GM18498 (cell line): ENCODE data around the gene AIG1.
"Not testable (repeated sequence)": the region's sequence is repeated elsewhere in the genome, so short reads cannot be mapped to it uniquely, and the experiment has no call there.

ENCODE experiments used
- ATAC-seq: cut with Tn5 transposase; IDR thresholded peaks from one replicate; pipeline ENCODE4 v1.9.1; 2021; ENCODE audit warnings: mild to moderate bottlenecking, moderate library complexity; ENCODE audit not compliant: unreplicated experiment

AIG1 gene

GRCh38 chr6:143060806-143061596 is at the start of gene AIG1:
Gene AIG1 (plus strand): TSS chr6:143060889. CDS start chr6:143060926, 37 bp downstream.
- peak; percentile 81 for ATAC-seq

GRCh38 chr6:143014764-143015163 is 45.9 kb upstream of the AIG1 start:
- no peak for ATAC-seq

GRCh38 chr6:143015300-143015706 is 45.4 kb upstream of the AIG1 start:
- ATAC-seq = no peak

- no peak for ATAC-seq
Observed at GRCh38 chr6:143018955-143019354, 41.7 kb upstream of the AIG1 start.

- not testable (repeated sequence) for ATAC-seq
Observed at GRCh38 chr6:143020862-143021261, 39.8 kb upstream of the AIG1 start.

GRCh38 chr6:143021543-143021942 is 39.1 kb upstream of the AIG1 start:
- ATAC-seq = no peak

- no peak for ATAC-seq
Observed at GRCh38 chr6:143022587-143022986, 38.1 kb upstream of the AIG1 start.

- ATAC-seq = no peak
Observed at GRCh38 chr6:143023695-143024094, 37.0 kb upstream of the AIG1 start.

- no peak for ATAC-seq
Observed at GRCh38 chr6:143024977-143025376, 35.7 kb upstream of the AIG1 start.

- peak; percentile 51 for ATAC-seq
Observed at GRCh38 chr6:143026696-143027449, 33.8 kb upstream of the AIG1 start.

GRCh38 chr6:143034689-143035334 is 25.9 kb upstream of the AIG1 start:
- no peak for ATAC-seq

GRCh38 chr6:143037470-143037869 is 23.2 kb upstream of the AIG1 start:
- ATAC-seq = no peak

GRCh38 chr6:143038833-143039232 is 21.9 kb upstream of the AIG1 start:
- ATAC-seq = no peak

- peak; percentile 60 for ATAC-seq
Observed at GRCh38 chr6:143039548-143039947, 21.1 kb upstream of the AIG1 start.

GRCh38 chr6:143040018-143040417 is 20.7 kb upstream of the AIG1 start:
- peak; percentile 21 for ATAC-seq

GRCh38 chr6:143044345-143044744 is 16.3 kb upstream of the AIG1 start:
- ATAC-seq = not testable (repeated sequence)

- ATAC-seq = no peak
Observed at GRCh38 chr6:143049611-143050010, 11.1 kb upstream of the AIG1 start.

- ATAC-seq = no peak
Observed at GRCh38 chr6:143050509-143050908, 10.2 kb upstream of the AIG1 start.

GRCh38 chr6:143052282-143052681 is 8.4 kb upstream of the AIG1 start:
- ATAC-seq = no peak

GRCh38 chr6:143053856-143054255 is 6.8 kb upstream of the AIG1 start:
- no peak for ATAC-seq

GRCh38 chr6:143054329-143054728 is 6.4 kb upstream of the AIG1 start:
- ATAC-seq = no peak

- ATAC-seq = no peak
Observed at GRCh38 chr6:143055213-143055612, 5.5 kb upstream of the AIG1 start.
